ENCODE data around the gene KBTBD13.

DNA sequence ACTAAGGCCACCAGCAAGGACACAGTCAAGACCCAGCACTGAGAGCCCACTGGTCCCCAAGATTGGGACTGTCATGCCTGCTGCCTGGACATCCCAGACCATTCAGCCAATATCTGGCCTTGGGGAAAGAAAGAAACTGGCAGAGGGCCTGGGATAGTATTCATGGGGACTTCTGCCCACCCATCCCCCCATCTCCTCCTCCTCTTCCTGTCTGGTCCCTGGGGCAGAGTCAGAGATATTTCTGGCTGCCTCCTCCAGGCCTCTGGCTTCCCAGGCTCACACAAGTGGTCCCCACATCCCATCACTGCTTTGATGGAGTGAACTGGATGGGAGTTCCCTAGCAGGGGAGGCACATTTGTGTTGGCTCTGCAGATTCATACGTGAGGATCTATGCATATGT lies 4.5 kb upstream of the KBTBD13 start:
- TF ChIP-seq CTCF (IDR thresholded peaks at IDR 0.05), result no peak
- TF ChIP-seq POLR2AphosphoS5 (IDR thresholded peaks at IDR 0.05; ENCODE audit: insufficient read depth in 1 of 2, low read depth in 1 of 2), result no peak
- TF ChIP-seq POLR2A (IDR thresholded peaks at IDR 0.05), result no peak
